MM.1S (cell line): Measurements from ENCODE around the gene KCTD17.

Experiments
- EZH2 ChIP-seq: fragments of 300-600 bp; sonication (generic); optimal IDR thresholded peaks from 2 replicates; pipeline ENCODE3; 2017; ENCODE audit warnings: low read depth, mild to moderate bottlenecking, antibody characterized with exemption, low read length, mixed read lengths
- TF ChIP-seq, protein P1 (sequence below): fragments of 300-600 bp; sonication (generic); IDR thresholded peaks from 2 replicates; pipeline ENCODE4 v1.5.1; 2016; ENCODE audit warnings: antibody characterized with exemption, low read length, mixed read lengths

DNA sequence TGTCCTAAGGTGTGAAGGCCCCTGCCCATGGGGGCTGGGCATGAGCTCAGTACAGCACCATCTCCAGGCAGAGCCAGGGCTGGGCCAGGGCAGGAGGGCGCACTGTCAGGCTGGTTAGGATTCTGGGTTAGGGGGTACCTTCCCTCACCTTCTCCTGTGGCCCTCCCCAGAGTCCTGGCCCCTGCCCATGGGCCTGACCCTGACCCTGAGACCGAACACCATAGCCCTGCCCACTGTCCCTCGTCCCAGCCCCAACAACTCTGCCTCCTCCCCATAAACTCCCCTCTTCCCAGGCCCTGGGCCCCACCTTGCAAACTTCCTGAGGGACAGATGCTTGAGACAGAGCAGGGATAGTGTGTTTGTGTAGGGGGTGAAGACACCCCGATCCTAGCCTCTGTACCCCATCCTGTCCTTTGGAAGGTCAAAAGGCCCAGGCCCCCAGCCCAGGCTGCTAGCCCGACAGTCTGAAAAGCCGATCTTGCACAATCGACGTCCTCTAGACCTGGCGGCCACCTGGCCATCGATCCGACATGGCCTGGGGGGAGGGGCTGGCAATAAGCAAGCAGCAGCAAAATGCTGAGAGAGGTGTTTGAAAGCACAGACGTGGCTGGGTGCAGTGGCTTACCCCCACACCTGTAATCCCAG lies 60.7 kb downstream of the KCTD17 start:
- TF ChIP-seq, protein P1, sequence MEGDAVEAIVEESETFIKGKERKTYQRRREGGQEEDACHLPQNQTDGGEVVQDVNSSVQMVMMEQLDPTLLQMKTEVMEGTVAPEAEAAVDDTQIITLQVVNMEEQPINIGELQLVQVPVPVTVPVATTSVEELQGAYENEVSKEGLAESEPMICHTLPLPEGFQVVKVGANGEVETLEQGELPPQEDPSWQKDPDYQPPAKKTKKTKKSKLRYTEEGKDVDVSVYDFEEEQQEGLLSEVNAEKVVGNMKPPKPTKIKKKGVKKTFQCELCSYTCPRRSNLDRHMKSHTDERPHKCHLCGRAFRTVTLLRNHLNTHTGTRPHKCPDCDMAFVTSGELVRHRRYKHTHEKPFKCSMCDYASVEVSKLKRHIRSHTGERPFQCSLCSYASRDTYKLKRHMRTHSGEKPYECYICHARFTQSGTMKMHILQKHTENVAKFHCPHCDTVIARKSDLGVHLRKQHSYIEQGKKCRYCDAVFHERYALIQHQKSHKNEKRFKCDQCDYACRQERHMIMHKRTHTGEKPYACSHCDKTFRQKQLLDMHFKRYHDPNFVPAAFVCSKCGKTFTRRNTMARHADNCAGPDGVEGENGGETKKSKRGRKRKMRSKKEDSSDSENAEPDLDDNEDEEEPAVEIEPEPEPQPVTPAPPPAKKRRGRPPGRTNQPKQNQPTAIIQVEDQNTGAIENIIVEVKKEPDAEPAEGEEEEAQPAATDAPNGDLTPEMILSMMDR = no peak
- TF ChIP-seq EZH2 = no peak
